ENCODE measurements around the gene FAM111B.
A peak's percentile ranks its signal among the peaks of the same experiment; 100 is the strongest.

FAM111B gene

DNA sequence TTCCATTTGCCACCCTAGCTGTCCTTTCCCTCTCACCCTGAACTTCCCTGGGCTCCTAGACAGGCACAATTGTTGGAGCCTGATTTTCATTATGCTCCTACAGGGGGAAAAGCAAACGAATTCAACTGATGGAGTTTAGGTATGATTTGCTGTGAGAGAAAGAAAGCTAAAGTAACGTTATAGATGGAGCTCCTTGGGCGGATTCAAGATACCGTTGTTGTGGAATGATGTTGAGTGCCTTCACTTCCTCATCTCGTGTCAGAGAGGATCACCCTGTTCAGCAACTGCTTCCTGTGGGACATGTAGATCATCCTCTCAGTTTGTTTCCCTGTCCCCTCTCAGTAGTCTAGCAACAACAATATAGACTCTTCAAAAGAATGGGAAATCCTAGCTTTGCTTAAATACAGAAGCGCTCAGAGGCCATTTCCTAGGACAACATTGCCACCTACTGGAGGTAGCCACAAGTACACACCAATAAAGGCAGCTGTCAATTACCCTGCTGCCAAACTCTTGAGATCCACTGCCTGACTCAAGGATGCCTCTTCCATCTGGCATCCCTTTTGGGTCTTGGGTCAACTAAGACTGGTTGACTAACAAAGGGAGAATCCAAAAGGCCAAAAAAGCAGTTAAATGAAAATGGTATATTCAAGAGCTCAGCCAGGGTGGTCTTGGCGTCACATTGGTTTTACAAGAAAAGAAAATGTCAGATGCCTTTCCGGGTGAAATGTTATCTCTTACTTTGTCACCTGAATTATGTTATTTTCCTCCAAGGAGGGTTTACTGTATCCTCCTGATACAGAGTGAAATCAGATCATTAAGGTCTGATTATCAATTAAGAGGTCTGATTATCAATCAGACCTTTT, 51.4 kb downstream of the FAM111B start:
- DNase-seq, result no peak

DNA sequence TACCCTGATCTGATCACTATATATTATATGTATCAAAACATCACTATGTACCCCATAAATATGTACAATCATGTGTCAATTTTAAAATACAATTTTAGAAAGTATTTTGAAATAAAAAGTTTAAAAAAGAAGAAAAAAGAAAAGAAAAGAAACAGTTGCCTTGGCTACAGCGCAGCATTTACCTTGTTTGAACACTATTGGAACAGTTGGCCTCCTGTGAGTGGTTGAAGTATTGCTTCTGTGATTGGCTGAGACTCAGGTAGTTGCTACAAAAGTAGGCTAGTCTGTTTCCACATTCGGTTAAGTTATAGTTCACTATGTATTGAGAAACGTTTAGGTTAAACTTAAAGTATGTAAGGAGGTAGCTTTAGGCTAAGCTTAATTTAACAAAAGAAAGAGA, 57.0 kb downstream of the FAM111B start:
- no peak for DNase-seq

DNA sequence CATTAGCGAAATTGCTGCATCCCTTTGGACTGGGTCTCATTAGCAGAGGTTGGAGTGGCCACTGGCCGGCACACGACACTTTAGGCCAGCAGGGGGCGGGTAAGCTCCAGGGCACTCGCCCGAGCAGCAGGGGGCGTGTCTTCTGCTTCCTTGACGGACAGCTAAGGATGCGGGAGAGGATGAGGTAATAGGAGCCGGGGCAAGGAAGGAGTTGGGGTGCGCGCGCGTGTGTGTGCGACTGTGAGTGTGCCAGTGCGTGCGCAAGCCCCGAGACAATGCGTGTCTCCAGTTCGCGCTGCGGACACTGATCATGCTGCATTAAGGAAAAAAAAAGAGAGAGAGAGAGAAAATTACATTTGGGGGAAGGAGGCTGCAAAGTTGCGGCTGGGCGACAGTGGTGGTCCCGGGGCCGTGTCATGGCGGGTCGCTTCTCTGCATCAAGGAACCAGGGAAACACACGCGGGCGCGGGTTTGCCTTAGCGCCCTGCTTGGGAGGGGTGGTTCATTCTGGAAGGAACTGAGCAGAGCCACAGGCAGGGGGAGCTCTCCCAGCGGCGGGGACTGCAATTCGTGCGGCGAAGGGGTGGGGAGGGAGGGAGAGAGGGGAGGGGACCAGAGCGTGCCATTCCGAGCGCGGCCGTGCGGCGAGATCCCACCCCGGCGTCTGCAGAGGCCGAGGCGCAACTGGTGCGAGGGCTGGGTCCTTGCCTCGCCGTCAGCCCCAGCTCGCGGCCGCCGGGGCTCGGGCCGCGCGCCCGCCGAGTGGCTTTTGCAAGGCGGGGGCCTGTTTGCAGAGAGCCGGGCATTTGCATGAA, 64.7 kb downstream of the FAM111B start, which contains the start of gene DTX4:
DTX4 (plus strand) TSS at position 625 of the 815 bp plus-strand sequence. CDS start 464 bp downstream, outside the sequence.
- peak; percentile 77 for DNase-seq

DNA sequence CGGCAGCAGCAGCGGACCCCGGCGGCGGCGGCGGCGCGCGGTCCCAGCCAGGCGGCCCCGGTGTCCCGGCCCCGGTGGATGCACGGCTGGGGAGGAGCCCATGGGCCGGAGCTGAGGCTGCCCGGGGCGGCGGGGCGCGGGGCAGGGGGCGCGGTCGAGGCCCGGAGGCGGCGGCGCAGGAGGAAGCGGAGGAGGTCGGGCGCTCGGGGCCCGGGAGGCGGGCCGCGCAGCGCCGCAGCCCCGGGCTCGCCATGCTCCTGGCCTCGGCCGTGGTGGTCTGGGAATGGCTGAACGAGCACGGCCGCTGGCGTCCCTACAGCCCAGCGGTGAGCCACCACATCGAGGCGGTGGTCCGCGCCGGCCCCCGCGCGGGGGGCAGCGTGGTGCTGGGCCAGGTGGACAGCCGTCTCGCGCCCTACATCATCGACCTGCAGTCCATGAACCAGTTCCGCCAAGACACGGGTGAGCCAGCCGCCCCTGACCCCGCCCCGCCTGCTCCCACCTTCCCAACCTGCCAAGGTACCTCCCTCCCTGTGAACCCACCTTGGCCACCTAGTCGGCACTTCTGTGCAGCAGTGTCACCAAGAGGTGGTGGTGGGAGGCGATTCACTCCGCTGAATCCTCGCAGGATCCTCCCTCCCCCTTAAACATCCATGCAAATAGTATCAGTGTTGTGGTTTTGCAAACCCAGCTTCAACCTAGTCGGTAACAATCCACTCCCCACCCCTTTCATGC, 65.5 kb downstream of the FAM111B start:
- DNase-seq, result no peak

DNA sequence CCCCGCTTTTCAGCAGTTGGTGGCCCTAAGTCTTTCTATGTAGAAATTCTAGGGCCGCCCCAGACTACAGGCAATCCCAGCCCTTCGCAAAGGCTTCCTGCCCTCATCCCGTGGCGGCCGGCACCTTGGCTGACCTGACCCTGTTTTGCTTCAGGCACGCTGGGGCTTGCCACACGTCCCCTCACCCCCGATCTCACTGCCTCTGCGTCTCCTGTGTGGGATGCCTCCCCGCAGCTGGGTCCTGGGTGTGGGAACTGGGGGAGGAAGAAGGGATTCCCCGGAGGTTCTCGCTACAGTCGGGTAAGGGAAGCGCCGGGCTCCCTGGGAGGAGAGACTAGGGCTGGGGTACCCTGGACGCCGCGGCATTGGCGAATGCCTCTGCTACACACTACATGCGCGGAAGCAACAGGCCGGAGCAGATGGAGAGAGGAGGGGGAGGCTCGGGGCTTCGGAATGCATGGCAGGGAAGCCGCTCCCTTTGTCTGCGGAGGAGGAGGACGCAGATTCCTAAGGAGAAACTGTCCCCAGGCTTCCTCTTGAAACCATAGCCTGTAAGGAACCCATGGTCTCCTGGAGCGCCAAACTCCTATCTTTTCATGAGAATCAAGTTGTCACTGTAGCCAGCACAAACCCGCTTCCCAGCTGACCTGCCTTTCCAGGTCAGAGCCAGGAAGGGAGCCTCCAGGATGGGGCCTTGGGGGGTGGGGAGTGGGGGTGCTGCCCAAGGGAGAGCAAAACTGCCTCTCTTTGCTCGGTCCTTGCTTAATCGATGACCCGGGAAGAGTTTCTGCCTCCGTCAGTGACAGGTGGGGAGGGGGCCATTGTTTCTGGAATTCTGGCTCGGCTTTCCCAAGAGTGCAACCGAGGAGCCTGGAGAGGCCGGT, 66.3 kb downstream of the FAM111B start:
- DNase-seq, result no peak

DNA sequence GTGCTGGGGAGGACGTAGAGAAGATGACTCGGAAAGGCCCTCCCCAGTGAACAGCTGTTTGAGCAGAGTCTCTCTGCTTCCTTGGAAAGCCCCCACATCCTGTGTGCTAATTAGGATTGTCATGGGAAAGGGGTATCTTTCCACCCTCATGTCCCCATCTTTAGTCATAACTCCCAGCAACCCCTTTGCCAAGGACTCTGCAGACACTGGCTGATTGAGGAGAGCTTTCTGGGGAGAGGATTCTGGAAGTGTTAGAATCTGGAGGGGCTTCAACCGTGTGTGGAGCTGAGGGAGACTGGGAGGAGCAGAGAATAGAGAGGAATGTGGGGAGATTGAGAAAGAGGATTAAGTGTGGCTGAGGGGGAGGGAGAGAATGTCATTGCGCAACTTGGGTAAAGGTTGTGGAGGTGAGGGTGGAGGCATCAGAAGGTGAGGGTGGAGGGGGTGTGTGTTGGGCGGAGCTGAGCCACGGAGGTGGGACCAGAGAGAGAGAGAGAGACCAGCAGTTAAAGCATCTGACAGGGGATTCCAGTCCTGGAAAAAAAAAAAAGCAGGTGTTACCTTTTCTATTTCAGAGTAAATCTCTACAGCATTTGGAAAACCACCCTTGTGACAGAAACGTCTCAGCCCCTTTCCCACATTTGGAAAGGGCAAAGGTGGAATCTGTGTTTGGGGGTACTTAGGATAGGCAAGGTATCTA, 67.1 kb downstream of the FAM111B start:
- DNase-seq, result no peak

DNA sequence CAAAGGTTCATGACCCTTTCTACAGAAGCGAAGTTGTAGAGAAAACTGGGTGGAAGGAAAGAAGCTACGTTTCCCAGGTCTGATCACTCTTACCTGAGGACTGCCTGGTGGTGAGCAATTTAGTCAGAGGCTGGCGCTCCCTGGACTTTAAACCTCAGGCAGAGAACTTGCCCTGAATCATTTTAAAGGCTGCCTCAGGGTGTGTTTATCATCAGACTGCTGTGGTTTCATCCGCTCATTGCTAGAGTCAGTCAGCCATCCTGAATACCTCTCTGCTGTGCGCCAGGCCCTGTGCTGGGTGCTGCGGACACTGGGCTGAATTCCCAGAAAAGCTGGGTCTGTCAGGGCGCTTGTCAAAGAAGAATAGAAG, 67.6 kb downstream of the FAM111B start:
- no peak for DNase-seq

DNA sequence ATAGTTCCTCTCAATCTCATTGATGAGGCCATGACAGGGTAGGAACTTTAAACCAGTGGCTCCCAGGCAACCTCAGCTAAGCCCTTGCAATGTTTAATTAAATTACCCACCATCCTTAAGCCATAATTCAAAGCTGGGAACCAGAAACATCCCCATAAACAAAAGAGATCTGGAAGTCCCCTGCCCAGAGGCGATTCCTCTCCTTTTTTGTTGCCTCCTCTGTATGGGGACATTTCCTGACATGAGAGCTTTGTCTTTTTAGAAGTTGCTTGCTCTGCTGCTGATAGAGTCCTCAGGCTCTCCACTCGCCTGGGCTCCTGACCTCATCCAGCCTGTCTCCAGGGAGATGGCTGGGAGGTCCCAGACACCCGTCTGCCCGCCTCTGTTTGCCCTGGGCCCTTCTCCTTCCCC, 68.1 kb downstream of the FAM111B start:
- DNase-seq, result no peak

DNA sequence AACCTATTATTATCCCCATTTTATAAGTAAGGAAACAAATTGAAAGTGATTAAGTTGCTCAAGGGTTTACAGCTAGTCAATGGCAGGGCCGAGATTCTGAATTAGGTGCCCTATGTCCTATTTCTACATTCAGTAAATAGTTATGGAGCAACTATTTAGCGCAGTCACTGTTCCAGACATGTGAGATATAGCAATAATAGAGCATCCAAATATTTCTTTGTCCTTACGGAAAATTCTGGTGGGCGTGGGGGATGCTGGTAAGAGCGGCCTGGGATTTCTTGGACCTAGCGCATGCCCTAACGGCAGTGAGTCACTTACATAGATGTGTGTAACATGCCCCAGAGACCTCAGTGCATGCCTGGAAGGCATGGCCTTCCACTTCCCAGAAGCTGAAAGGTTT, 69.3 kb downstream of the FAM111B start:
- DNase-seq, result no peak

All from 8988T (cell line).